ENCODE results near the gene EARS2. TPM values are rescaled to one million over a fixed set of nuclear protein-coding genes. Genes with fewer than 3 reads are reported as not detected.

Gene EARS2
- total RNA-seq, 1 experiment from 2014 or later = 38.9 TPM

DNA sequence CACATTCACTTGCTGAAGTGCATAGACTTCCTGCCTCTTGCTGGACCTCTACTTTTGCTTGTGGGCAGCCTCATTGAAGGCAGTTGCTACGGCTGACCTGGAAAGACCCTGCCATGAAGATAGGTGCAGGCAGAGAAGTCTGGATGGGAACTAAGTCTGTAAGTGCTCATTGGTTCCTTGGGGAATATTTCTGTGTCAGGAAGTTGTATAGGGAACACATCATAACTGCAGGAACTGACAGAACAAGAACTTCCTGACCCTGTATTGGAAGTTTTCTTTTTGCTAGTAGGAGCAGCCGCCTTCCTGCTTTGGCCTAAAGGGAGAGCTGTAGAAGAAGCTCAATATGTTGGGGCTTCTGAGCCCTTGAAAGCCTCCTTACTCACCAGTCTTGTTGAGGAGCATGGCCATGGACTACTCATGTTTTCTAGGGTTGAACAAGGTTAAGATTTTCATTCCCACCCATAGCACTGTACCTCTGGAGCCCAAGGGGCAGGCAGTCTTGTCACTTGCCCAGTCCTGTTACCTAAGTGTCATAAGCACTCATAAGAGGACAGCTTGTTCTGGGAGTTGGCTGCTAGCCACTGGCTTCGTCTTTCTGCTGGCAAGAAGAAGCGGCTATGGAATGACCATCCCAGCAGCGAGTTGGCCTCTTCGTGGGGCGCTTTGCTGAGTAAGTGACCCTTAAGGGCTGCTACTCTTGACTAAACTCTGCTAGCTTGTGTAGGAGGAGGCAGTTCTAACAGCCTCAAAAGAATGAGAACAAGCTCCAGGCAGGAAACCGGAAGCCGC lies 7.6 kb upstream of the EARS2 start:
- H3K4me3 ChIP-seq (ENCODE audit: low read depth, low read length, poor library complexity, severe bottlenecking) = no peak overlapping the region
- no TSS peak for BruUV-seq (replicated peaks)
- CTCF ChIA-PET = no interaction called here
- H3K4me1 ChIP-seq (ENCODE audit: insufficient read depth, low read length, poor library complexity, severe bottlenecking) = no peaks in the 10 kb centered on the region
- no peak overlapping the region for H3K27ac ChIP-seq (ENCODE audit: low read depth, low read length, poor library complexity, severe bottlenecking)
- intact Hi-C loops (cut with micrococcal nuclease; ENCODE audit: unreplicated experiment) = no loop called here
- DNase-seq (ENCODE audit: low spot score) = no peak
- TF ChIP-seq, protein P1, sequence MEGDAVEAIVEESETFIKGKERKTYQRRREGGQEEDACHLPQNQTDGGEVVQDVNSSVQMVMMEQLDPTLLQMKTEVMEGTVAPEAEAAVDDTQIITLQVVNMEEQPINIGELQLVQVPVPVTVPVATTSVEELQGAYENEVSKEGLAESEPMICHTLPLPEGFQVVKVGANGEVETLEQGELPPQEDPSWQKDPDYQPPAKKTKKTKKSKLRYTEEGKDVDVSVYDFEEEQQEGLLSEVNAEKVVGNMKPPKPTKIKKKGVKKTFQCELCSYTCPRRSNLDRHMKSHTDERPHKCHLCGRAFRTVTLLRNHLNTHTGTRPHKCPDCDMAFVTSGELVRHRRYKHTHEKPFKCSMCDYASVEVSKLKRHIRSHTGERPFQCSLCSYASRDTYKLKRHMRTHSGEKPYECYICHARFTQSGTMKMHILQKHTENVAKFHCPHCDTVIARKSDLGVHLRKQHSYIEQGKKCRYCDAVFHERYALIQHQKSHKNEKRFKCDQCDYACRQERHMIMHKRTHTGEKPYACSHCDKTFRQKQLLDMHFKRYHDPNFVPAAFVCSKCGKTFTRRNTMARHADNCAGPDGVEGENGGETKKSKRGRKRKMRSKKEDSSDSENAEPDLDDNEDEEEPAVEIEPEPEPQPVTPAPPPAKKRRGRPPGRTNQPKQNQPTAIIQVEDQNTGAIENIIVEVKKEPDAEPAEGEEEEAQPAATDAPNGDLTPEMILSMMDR (conservative IDR thresholded peaks at IDR 0.05; ENCODE audit: low read depth, low read length) = no peak
- no peak for TF ChIP-seq EZH2 (IDR thresholded peaks at IDR 0.05; ENCODE audit: borderline replicate concordance, low read depth, low read length, poor library complexity, severe bottlenecking)
- peaks cover 91% of the 10 kb centered on the region for H3K36me3 ChIP-seq (ENCODE audit: insufficient read depth, low read length, poor library complexity, severe bottlenecking)
- H3K27me3 ChIP-seq (replicated peaks; ENCODE audit: insufficient read depth, low read depth, low read length, poor library complexity) = no peaks in the 10 kb centered on the region
- POLR2A ChIA-PET (ENCODE audit: low non-redundant PET) = no interaction called here
- no peaks in the 10 kb centered on the region for H3K9me3 ChIP-seq (ENCODE audit: low read depth, low read length, poor library complexity, severe bottlenecking)

- no peak overlapping the region for H3K4me3 ChIP-seq (ENCODE audit: low read depth, low read length, poor library complexity, severe bottlenecking)
- ChIA-PET POLR2A (ENCODE audit: low non-redundant PET) (no interaction called here), CTCF (no interaction called here)
- BruUV-seq (replicated peaks) = no TSS peak
- no peak overlapping the region for H3K27ac ChIP-seq (ENCODE audit: low read depth, low read length, poor library complexity, severe bottlenecking)
- H3K9me3 ChIP-seq (ENCODE audit: low read depth, low read length, poor library complexity, severe bottlenecking) = no peaks in the 10 kb centered on the region
- no peaks in the 10 kb centered on the region for H3K27me3 ChIP-seq (replicated peaks; ENCODE audit: insufficient read depth, low read depth, low read length, poor library complexity)
- intact Hi-C loops (cut with micrococcal nuclease; ENCODE audit: unreplicated experiment) = no loop called here
- TF ChIP-seq EZH2 (IDR thresholded peaks at IDR 0.05; ENCODE audit: borderline replicate concordance, low read depth, low read length, poor library complexity, severe bottlenecking) = no peak
- TF ChIP-seq, protein P1 (conservative IDR thresholded peaks at IDR 0.05; ENCODE audit: low read depth, low read length) = no peak
- H3K36me3 ChIP-seq (ENCODE audit: insufficient read depth, low read length, poor library complexity, severe bottlenecking) = peaks cover 91% of the 10 kb centered on the region
- DNase-seq (ENCODE audit: low spot score) = no peak
- H3K4me1 ChIP-seq (ENCODE audit: insufficient read depth, low read length, poor library complexity, severe bottlenecking) = peaks cover 8% of the 10 kb centered on the region
These were observed 6.0 kb upstream of the EARS2 start for GRCh38 chr16:23563186-23563585.

DNA sequence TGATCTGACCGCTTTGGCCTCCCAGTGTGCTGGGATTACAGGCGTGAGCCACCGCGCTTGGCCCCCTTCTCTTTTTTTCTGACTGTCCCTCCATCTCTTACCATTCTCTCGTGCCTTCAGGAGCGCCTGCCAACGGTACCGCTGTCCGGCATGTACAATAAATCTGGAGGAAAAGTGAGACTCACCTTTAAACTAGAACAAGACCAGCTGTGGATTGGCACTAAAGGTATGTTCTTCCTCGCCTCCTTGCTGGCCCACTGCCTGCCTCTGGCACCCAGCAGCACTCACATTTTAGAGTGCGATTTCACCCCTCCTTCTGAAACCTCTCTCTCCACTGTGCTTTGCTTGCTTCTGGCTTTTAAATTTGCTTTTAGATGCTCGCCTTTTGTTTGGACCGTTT lies 5.4 kb upstream of the EARS2 start:
- Histone ChIP-seq H3K4me3 (ENCODE audit: low read depth, low read length, poor library complexity, severe bottlenecking) (no peak overlapping the region), H3K27me3 (replicated peaks; ENCODE audit: insufficient read depth, low read depth, low read length, poor library complexity) (no peaks in the 10 kb centered on the region), H3K9me3 (ENCODE audit: low read depth, low read length, poor library complexity, severe bottlenecking) (no peaks in the 10 kb centered on the region), H3K4me1 (ENCODE audit: insufficient read depth, low read length, poor library complexity, severe bottlenecking) (peaks cover 8% of the 10 kb centered on the region), H3K27ac (ENCODE audit: low read depth, low read length, poor library complexity, severe bottlenecking) (no peak overlapping the region), H3K36me3 (ENCODE audit: insufficient read depth, low read length, poor library complexity, severe bottlenecking) (peaks cover 85% of the 10 kb centered on the region)
- no TSS peak for BruUV-seq (replicated peaks)
- ChIA-PET POLR2A (ENCODE audit: low non-redundant PET) (no interaction called here), CTCF (no interaction called here)
- intact Hi-C loops (cut with micrococcal nuclease; ENCODE audit: unreplicated experiment) = no loop called here
- TF ChIP-seq, protein P1 (conservative IDR thresholded peaks at IDR 0.05; ENCODE audit: low read depth, low read length) = no peak
- no peak for TF ChIP-seq EZH2 (IDR thresholded peaks at IDR 0.05; ENCODE audit: borderline replicate concordance, low read depth, low read length, poor library complexity, severe bottlenecking)
- no peak for DNase-seq (ENCODE audit: low spot score)
